ENCODE results near the gene OR8G5.
"Not testable (repeated sequence)": the region's sequence is repeated elsewhere in the genome, so short reads cannot be mapped to it uniquely, and the experiment has no call there.

Gene OR8G5

GRCh38 chr11:124256076-124256475 lies at the start of gene OR8G5:
TSS of gene OR8G5 (plus strand) at chr11:124256376. CDS start at chr11:124264932, 8,556 bp downstream.
- H3K27ac ChIP-seq (ENCODE audit: low read depth, low read length), result no peak within 1 kb of the TSS
- no peak within 1 kb of the TSS for H2AFZ ChIP-seq (ENCODE audit: low read length, unreplicated experiment)
- no peaks in the 10 kb centered on the region for H3K79me2 ChIP-seq (ENCODE audit: control insufficient read depth, insufficient read depth, low read length, unreplicated experiment)
- H3K4me3 ChIP-seq (ENCODE audit: low read depth, low read length), result no peak within 1 kb of the TSS
- H3K36me3 ChIP-seq (ENCODE audit: insufficient read depth, low read length), result no peaks in the 10 kb centered on the region
- H3K4me1 ChIP-seq (ENCODE audit: control insufficient read depth, insufficient read depth, low read length, unreplicated experiment), result no peaks in the 10 kb centered on the region
- no peaks in the 10 kb centered on the region for H3K27me3 ChIP-seq (ENCODE audit: insufficient read depth, low read length)

- H3K27ac ChIP-seq (ENCODE audit: low read depth, low read length), result no peak overlapping the region
- no peak overlapping the region for H2AFZ ChIP-seq (ENCODE audit: low read length, unreplicated experiment)
- no peak overlapping the region for H3K4me3 ChIP-seq (ENCODE audit: low read depth, low read length)
- no peaks in the 10 kb centered on the region for H3K79me2 ChIP-seq (ENCODE audit: control insufficient read depth, insufficient read depth, low read length, unreplicated experiment)
- no peaks in the 10 kb centered on the region for H3K27me3 ChIP-seq (ENCODE audit: insufficient read depth, low read length)
- H3K4me1 ChIP-seq (ENCODE audit: control insufficient read depth, insufficient read depth, low read length, unreplicated experiment), result no peaks in the 10 kb centered on the region
- H3K36me3 ChIP-seq (ENCODE audit: insufficient read depth, low read length), result no peaks in the 10 kb centered on the region
These were observed 48.9 kb upstream of the OR8G5 start for GRCh38 chr11:124207102-124207792.

GRCh38 chr11:124209824-124210357 lies 46.3 kb upstream of the OR8G5 start:
- H3K27me3 ChIP-seq (ENCODE audit: insufficient read depth, low read length), result no peaks in the 10 kb centered on the region
- H3K27ac ChIP-seq (ENCODE audit: low read depth, low read length), result no peak overlapping the region
- H3K36me3 ChIP-seq (ENCODE audit: insufficient read depth, low read length), result no peaks in the 10 kb centered on the region
- no peaks in the 10 kb centered on the region for H3K79me2 ChIP-seq (ENCODE audit: control insufficient read depth, insufficient read depth, low read length, unreplicated experiment)
- H3K4me1 ChIP-seq (ENCODE audit: control insufficient read depth, insufficient read depth, low read length, unreplicated experiment), result no peaks in the 10 kb centered on the region
- H3K4me3 ChIP-seq (ENCODE audit: low read depth, low read length), result no peak overlapping the region
- H2AFZ ChIP-seq (ENCODE audit: low read length, unreplicated experiment), result no peak overlapping the region

- Histone ChIP-seq H2AFZ (ENCODE audit: low read length, unreplicated experiment) (no peak overlapping the region), H3K27ac (ENCODE audit: low read depth, low read length) (no peak overlapping the region), H3K36me3 (ENCODE audit: insufficient read depth, low read length) (no peaks in the 10 kb centered on the region), H3K79me2 (ENCODE audit: control insufficient read depth, insufficient read depth, low read length, unreplicated experiment) (no peaks in the 10 kb centered on the region), H3K27me3 (ENCODE audit: insufficient read depth, low read length) (no peaks in the 10 kb centered on the region), H3K4me1 (ENCODE audit: control insufficient read depth, insufficient read depth, low read length, unreplicated experiment) (no peaks in the 10 kb centered on the region), H3K4me3 (ENCODE audit: low read depth, low read length) (no peak overlapping the region)
These were observed 45.8 kb upstream of the OR8G5 start for GRCh38 chr11:124210421-124210820.

GRCh38 chr11:124211321-124211720 lies 44.9 kb upstream of the OR8G5 start:
- Histone ChIP-seq H3K27me3 (ENCODE audit: insufficient read depth, low read length) (no peaks in the 10 kb centered on the region), H3K36me3 (ENCODE audit: insufficient read depth, low read length) (no peaks in the 10 kb centered on the region), H3K79me2 (ENCODE audit: control insufficient read depth, insufficient read depth, low read length, unreplicated experiment) (no peaks in the 10 kb centered on the region), H3K4me1 (ENCODE audit: control insufficient read depth, insufficient read depth, low read length, unreplicated experiment) (no peaks in the 10 kb centered on the region), H3K27ac (ENCODE audit: low read depth, low read length) (no peak overlapping the region), H3K4me3 (ENCODE audit: low read depth, low read length) (no peak overlapping the region), H2AFZ (ENCODE audit: low read length, unreplicated experiment) (no peak overlapping the region)

GRCh38 chr11:124214027-124214426 lies 42.1 kb upstream of the OR8G5 start:
- Histone ChIP-seq H3K4me3 (ENCODE audit: low read depth, low read length) (no peak overlapping the region), H3K4me1 (ENCODE audit: control insufficient read depth, insufficient read depth, low read length, unreplicated experiment) (peaks cover 2% of the 10 kb centered on the region), H3K27me3 (ENCODE audit: insufficient read depth, low read length) (no peaks in the 10 kb centered on the region), H3K79me2 (ENCODE audit: control insufficient read depth, insufficient read depth, low read length, unreplicated experiment) (no peaks in the 10 kb centered on the region), H3K36me3 (ENCODE audit: insufficient read depth, low read length) (no peaks in the 10 kb centered on the region), H2AFZ (ENCODE audit: low read length, unreplicated experiment) (no peak overlapping the region), H3K27ac (ENCODE audit: low read depth, low read length) (no peak overlapping the region)

- Histone ChIP-seq H2AFZ (ENCODE audit: low read length, unreplicated experiment) (no peak overlapping the region), H3K27ac (ENCODE audit: low read depth, low read length) (no peak overlapping the region), H3K4me3 (ENCODE audit: low read depth, low read length) (no peak overlapping the region), H3K36me3 (ENCODE audit: insufficient read depth, low read length) (no peaks in the 10 kb centered on the region), H3K79me2 (ENCODE audit: control insufficient read depth, insufficient read depth, low read length, unreplicated experiment) (no peaks in the 10 kb centered on the region), H3K4me1 (ENCODE audit: control insufficient read depth, insufficient read depth, low read length, unreplicated experiment) (peaks cover 6% of the 10 kb centered on the region), H3K27me3 (ENCODE audit: insufficient read depth, low read length) (no peaks in the 10 kb centered on the region)
These were observed 37.0 kb upstream of the OR8G5 start for GRCh38 chr11:124219126-124219525.

GRCh38 chr11:124222407-124222806 lies 33.8 kb upstream of the OR8G5 start:
- Histone ChIP-seq H3K4me1 (ENCODE audit: control insufficient read depth, insufficient read depth, low read length, unreplicated experiment) (peaks cover 6% of the 10 kb centered on the region), H3K27me3 (ENCODE audit: insufficient read depth, low read length) (no peaks in the 10 kb centered on the region), H2AFZ (ENCODE audit: low read length, unreplicated experiment) (no peak overlapping the region), H3K36me3 (ENCODE audit: insufficient read depth, low read length) (no peaks in the 10 kb centered on the region), H3K79me2 (ENCODE audit: control insufficient read depth, insufficient read depth, low read length, unreplicated experiment) (no peaks in the 10 kb centered on the region), H3K27ac (ENCODE audit: low read depth, low read length) (no peak overlapping the region), H3K4me3 (ENCODE audit: low read depth, low read length) (no peak overlapping the region)

- not testable (repeated sequence) for H3K27ac ChIP-seq (ENCODE audit: low read depth, low read length); H3K27me3 ChIP-seq (ENCODE audit: insufficient read depth, low read length); H2AFZ ChIP-seq (ENCODE audit: low read length, unreplicated experiment); H3K4me3 ChIP-seq (ENCODE audit: low read depth, low read length); H3K79me2 ChIP-seq (ENCODE audit: control insufficient read depth, insufficient read depth, low read length, unreplicated experiment); H3K4me1 ChIP-seq (ENCODE audit: control insufficient read depth, insufficient read depth, low read length, unreplicated experiment); H3K36me3 ChIP-seq (ENCODE audit: insufficient read depth, low read length)
These were observed 31.4 kb upstream of the OR8G5 start for GRCh38 chr11:124224618-124225423.

GRCh38 chr11:124225471-124225870 lies 30.7 kb upstream of the OR8G5 start:
- Histone ChIP-seq H3K4me1 (ENCODE audit: control insufficient read depth, insufficient read depth, low read length, unreplicated experiment) (no peaks in the 10 kb centered on the region), H3K79me2 (ENCODE audit: control insufficient read depth, insufficient read depth, low read length, unreplicated experiment) (no peaks in the 10 kb centered on the region), H3K27ac (ENCODE audit: low read depth, low read length) (no peak overlapping the region), H3K27me3 (ENCODE audit: insufficient read depth, low read length) (no peaks in the 10 kb centered on the region), H3K4me3 (ENCODE audit: low read depth, low read length) (no peak overlapping the region), H2AFZ (ENCODE audit: low read length, unreplicated experiment) (no peak overlapping the region), H3K36me3 (ENCODE audit: insufficient read depth, low read length) (no peaks in the 10 kb centered on the region)

- H2AFZ ChIP-seq (ENCODE audit: low read length, unreplicated experiment), result no peak overlapping the region
- H3K4me1 ChIP-seq (ENCODE audit: control insufficient read depth, insufficient read depth, low read length, unreplicated experiment), result no peaks in the 10 kb centered on the region
These were observed 22.8 kb upstream of the OR8G5 start for GRCh38 chr11:124233376-124233775.

More at GRCh38 chr11:124233376-124233775, 22.8 kb upstream of the OR8G5 start:
- no peak overlapping the region for H3K27ac ChIP-seq (ENCODE audit: low read depth, low read length)
- H3K27me3 ChIP-seq (ENCODE audit: insufficient read depth, low read length), result no peaks in the 10 kb centered on the region
- no peak overlapping the region for H3K4me3 ChIP-seq (ENCODE audit: low read depth, low read length)
- H3K36me3 ChIP-seq (ENCODE audit: insufficient read depth, low read length), result no peaks in the 10 kb centered on the region
- H3K79me2 ChIP-seq (ENCODE audit: control insufficient read depth, insufficient read depth, low read length, unreplicated experiment), result no peaks in the 10 kb centered on the region
